ENCODE data around the gene DHX30.

DNA sequence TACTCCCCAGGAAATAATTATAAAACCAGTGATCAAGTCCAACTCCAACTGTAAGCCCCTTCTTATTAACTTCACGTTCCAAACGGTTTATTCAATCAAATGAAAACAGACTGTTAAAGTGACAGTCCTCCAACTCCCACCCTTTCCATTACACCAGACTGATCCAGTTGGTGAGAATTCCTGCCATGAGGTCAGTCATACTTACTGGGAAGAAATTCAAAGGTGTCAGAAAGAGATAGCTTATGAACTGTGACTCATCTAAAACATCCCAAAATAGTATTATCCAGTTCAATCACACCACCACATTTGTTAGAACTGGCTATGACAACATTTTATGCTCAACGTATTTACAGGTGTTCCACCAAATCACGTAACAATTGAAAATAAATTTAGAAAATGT, 40.7 kb upstream of the DHX30 start:
- TF ChIP-seq, protein P1, sequence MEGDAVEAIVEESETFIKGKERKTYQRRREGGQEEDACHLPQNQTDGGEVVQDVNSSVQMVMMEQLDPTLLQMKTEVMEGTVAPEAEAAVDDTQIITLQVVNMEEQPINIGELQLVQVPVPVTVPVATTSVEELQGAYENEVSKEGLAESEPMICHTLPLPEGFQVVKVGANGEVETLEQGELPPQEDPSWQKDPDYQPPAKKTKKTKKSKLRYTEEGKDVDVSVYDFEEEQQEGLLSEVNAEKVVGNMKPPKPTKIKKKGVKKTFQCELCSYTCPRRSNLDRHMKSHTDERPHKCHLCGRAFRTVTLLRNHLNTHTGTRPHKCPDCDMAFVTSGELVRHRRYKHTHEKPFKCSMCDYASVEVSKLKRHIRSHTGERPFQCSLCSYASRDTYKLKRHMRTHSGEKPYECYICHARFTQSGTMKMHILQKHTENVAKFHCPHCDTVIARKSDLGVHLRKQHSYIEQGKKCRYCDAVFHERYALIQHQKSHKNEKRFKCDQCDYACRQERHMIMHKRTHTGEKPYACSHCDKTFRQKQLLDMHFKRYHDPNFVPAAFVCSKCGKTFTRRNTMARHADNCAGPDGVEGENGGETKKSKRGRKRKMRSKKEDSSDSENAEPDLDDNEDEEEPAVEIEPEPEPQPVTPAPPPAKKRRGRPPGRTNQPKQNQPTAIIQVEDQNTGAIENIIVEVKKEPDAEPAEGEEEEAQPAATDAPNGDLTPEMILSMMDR (IDR thresholded peaks at IDR 0.05): no peak
- TF ChIP-seq POLR2AphosphoS5 (IDR thresholded peaks at IDR 0.05): no peak
- no peak for TF ChIP-seq POLR2A (IDR thresholded peaks at IDR 0.05)

Data from transverse colon (tissue), 4 donors.